GM19025 (cell line): ENCODE results near the gene DCP1B.

Experiments
- ATAC-seq: cut with Tn5 transposase; IDR thresholded peaks from one replicate; pipeline ENCODE4 v1.9.1; 2021; ENCODE audit warnings: mild to moderate bottlenecking, low read depth, moderate library complexity; ENCODE audit not compliant: unreplicated experiment

Gene DCP1B

GRCh38 chr12:1922985-1923384 is 81.3 kb downstream of the DCP1B start:
- ATAC-seq = no peak

GRCh38 chr12:1922075-1922709 is 82.1 kb downstream of the DCP1B start:
- no peak for ATAC-seq

GRCh38 chr12:1920971-1921370 is 83.3 kb downstream of the DCP1B start:
- ATAC-seq = no peak

GRCh38 chr12:1920436-1920835 is 83.8 kb downstream of the DCP1B start:
- no peak for ATAC-seq

GRCh38 chr12:1919763-1920162 is 84.5 kb downstream of the DCP1B start:
- no peak for ATAC-seq

- ATAC-seq = no peak
Measured at GRCh38 chr12:1919284-1919683, 85.0 kb downstream of the DCP1B start.

- no peak for ATAC-seq
Measured at GRCh38 chr12:1918884-1919236, 85.4 kb downstream of the DCP1B start.

GRCh38 chr12:1918081-1918883 is 86.0 kb downstream of the DCP1B start, which contains the start of gene CACNA2D4:
Gene CACNA2D4, minus strand, starts transcription at chr12:1918652. Its CDS starts 179 bp downstream, at chr12:1918473.
- ATAC-seq = no peak

GRCh38 chr12:1917172-1918070 is 86.8 kb downstream of the DCP1B start:
- no peak for ATAC-seq

GRCh38 chr12:1916371-1917171 is 87.7 kb downstream of the DCP1B start:
- no peak for ATAC-seq

GRCh38 chr12:1915082-1915968 is 88.9 kb downstream of the DCP1B start:
- no peak for ATAC-seq

- ATAC-seq = no peak
Measured at GRCh38 chr12:1914114-1914911, 89.9 kb downstream of the DCP1B start.

- ATAC-seq = no peak
Measured at GRCh38 chr12:1913377-1914113, 90.7 kb downstream of the DCP1B start.

- no peak for ATAC-seq
Measured at GRCh38 chr12:1912580-1913376, 91.5 kb downstream of the DCP1B start.

GRCh38 chr12:1911598-1912575 is 92.4 kb downstream of the DCP1B start:
- no peak for ATAC-seq

GRCh38 chr12:1910468-1910867 is 93.8 kb downstream of the DCP1B start:
- no peak for ATAC-seq
